ENCODE results near the gene NUMB.

DNA sequence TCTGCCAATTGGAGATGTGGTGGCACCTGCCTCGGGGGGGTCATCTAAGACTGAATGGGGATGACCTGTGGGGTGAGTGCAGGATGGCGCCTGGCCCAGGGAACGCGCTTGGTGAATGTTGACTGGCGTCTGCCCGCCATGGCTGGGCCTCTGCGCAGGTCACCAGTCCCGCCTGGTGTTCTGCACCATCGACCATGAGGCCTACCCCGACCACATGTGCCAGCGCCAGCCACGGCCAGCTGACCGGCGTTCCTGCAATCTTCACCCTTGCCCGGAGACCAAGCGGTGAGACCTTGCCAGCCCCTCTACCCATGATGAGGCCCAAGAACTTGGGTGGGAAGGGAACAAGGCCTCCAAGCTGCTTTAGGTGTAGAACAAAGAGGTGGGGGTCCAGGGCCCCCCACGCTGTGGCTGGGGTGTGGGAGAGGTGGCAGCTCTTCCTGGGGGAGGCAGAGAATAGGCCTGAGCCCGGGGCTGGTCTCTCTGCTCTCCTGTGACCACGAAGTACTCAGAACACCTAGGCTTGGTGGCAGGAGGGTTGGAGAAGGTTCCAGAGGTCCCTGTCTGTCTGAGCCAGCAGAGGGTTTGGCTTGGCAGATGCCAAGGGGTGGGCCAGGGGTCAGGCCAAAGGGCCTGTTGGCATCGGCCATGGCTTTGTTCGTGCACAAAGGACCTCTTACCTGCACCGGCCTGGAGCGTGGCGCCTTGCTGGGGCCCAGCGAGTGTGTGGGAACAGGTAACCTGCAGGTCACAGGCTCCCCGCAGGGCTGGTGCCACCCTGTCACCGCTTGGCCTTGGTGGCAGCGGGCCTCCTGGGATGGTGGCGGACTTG, 205.6 kb downstream of the NUMB start:
- TF ChIP-seq POLR2AphosphoS5 (IDR thresholded peaks at IDR 0.05; ENCODE audit: low read depth, low read length) (no peak), SIN3A (IDR thresholded peaks at IDR 0.05; ENCODE audit: borderline replicate concordance, insufficient read depth, low read length) (no peak), TAF1 (IDR thresholded peaks at IDR 0.05; ENCODE audit: borderline replicate concordance, insufficient read depth, low read length) (no peak)

Data from PFSK-1 (cell line).